Heart left ventricle (tissue), 16 donors: ENCODE results near the gene CNTN5. TPM values are rescaled to one million over a fixed set of nuclear protein-coding genes. Genes with fewer than 3 reads are reported as not detected.

ENCODE experiments used
- ATAC-seq, 4 donors: fragments of 200-7000 bp; cut with Tn5 transposase; one replicate each; pipeline ENCODE4 v1.9.1; 2020 to 2022; ENCODE audit warnings: moderate library complexity in 4 of 4, mild to moderate bottlenecking in 3 of 4, moderate number of reproducible peaks in 1 of 4
- DNase-seq, 5 donors: peaks; one replicate each; pipeline ENCODE4 v3.0.0-alpha.2; 2020
- H3K27ac ChIP-seq, 12 donors: fragments of 200-600 bp; sonication (generic) in 4 of 12; one replicate each; pipeline versions ENCODE4 v1.5.0 to v1.8.0; 2016 to 2022; ENCODE audit warnings: mild to moderate bottlenecking in 2 of 12
- H3K27me3 ChIP-seq, 9 donors: fragments of 200-600 bp; sonication (generic) in 2 of 9; one replicate each; pipeline versions ENCODE4 v1.5.1 to v1.8.0; 2016 to 2022; ENCODE audit warnings: mild to moderate bottlenecking in 3 of 9
- H3K36me3 ChIP-seq, 9 donors: fragments of 200-600 bp; sonication (generic) in 2 of 9; one replicate each; pipeline versions ENCODE4 v1.5.0 to v1.8.0; 2018 to 2022; ENCODE audit warnings: mild to moderate bottlenecking in 2 of 9
- H3K4me1 ChIP-seq, 12 donors: fragments of 200-600 bp; sonication (generic) in 4 of 12; one replicate each; pipeline versions ENCODE4 v1.5.0 to v1.8.0; 2016 to 2022; ENCODE audit warnings: mild to moderate bottlenecking in 3 of 12
- H3K4me3 ChIP-seq, 12 donors: fragments of 200-600 bp; sonication (generic) in 4 of 12; one replicate each; pipeline versions ENCODE4 v1.5.0 to v1.8.0; 2017 to 2022; ENCODE audit warnings: mild to moderate bottlenecking in 9 of 12, moderate library complexity in 4 of 12
- H3K9me3 ChIP-seq, 12 donors: fragments of 200-600 bp; sonication (generic) in 4 of 12; one replicate each; pipeline versions ENCODE4 v1.5.0 to v1.8.0; 2016 to 2022; ENCODE audit warnings: mild to moderate bottlenecking in 1 of 12
- CTCF ChIP-seq, 12 donors: fragments of 200-600 bp; sonication (generic) in 4 of 12; IDR thresholded peaks; one replicate each; pipeline versions ENCODE4 v1.5.0 to v1.8.0; 2018 to 2022; ENCODE audit warnings: antibody characterized with exemption in 12 of 12, mild to moderate bottlenecking in 5 of 12
- POLR2A ChIP-seq, 2 donors: fragments of 450-650 bp; IDR thresholded peaks; one replicate each; pipeline ENCODE4 v1.6.1; 2017; ENCODE audit warnings: antibody characterized with exemption in 2 of 2, mild to moderate bottlenecking in 2 of 2, moderate library complexity in 2 of 2
- WGBS, 4 donors: extraction: QIAGEN DNeasy Blood & Tissue Kit in 2 of 4; methylation state at CpG; one replicate each; pipeline versions ENCODE4 v1.1.5 to v1.1.7; 2013 to 2018; 5-methylcytosine and 5-hydroxymethylcytosine counted together
- intact Hi-C, 10 donors: fragments of 100-400 bp; cut with DNase I; formaldehyde crosslinking; loops; one replicate each; pipeline versions ENCODE4 v1.11.1 to v1.14.2; 2022
- polyA plus RNA-seq, 2 donors: library from polyadenylated mRNA; stranded (reverse); fragments of 200-250 nt; gene quantifications; one replicate each; pipeline ENCODE4 v1.2.3, GENCODE V29; 2013
- total RNA-seq, 9 donors: library from RNA; depleted of rRNA in 2 of 9; stranded (reverse); fragments of >200 nt in 2 of 9; fragmentation: NEBNext Ultra II Directional in 3 of 9; extraction: Animal tissue kit (Norgen Biotek cat#: 25700) in 3 of 9; gene quantifications; one replicate each; pipeline versions ENCODE4 v1.1.0 to v1.2.4, GENCODE V29; 2016 to 2023
- donor health status: ischemic (EF 13 %, LVEDD 7.1; RV severe dilation, severe dysfunction).
- donor health status: healthy with polysubstance abuse.
- donor health status: DM: no; HTN: yes; CAD: no.
- donor health status: DM: no; HTN: no; CAD: no.
- donor health status: ischemic (EF 25% LVEDD 6.9; RV normal size, moderate dysfunction).
- donor health status: ischemic (EF 25% LVEDD 5.7; RV mildly dilated, moderate dysfunction).
- donor health status: healthy.
- donor health status: DM: yes; HTN: yes; CAD: no.
- donor health status: ischemic (EF 35%, LVEDD 5.7; RV mildly dilated, moderate dysfunction).
- donor health status: nonischemic (EF 11% LVEDD 7.7; RV severe dilation, severe dysfunction).
- donor health status: DM: yes; HTN: yes; CAD: no.
- donor health status: PGD.
- donor health status: ischemic (EF 29% LVEDD 5.4; RV normal size, mild dysfunction).
- donor health status: nonischemic (EF 23%, LVEDD 6.1; RV moderate dilation, normal function).

CNTN5 gene
- total and polyA plus RNA-seq, 11 donors = 0.11 to 0.16 TPM; not detected in 9

GRCh38 chr11:99271527-99271926 is 250.8 kb downstream of the CNTN5 start:
- Histone ChIP-seq H3K27ac (no peak overlapping the region), H3K27me3 (no peaks in the 10 kb centered on the region), H3K36me3 (no peaks in the 10 kb centered on the region), H3K9me3 (no peaks in the 10 kb centered on the region), H3K4me3 (no peak overlapping the region), H3K4me1 (no peaks in the 10 kb centered on the region)
- intact Hi-C loops = no loop called here
- DNase-seq = no peak
- 79 to 91% (median 86%) methylated on average over 5 of the region's 5 CpGs for WGBS, 4 donors
- no peak for TF ChIP-seq POLR2A (IDR thresholded peaks at IDR 0.05)
- TF ChIP-seq CTCF (IDR thresholded peaks at IDR 0.05) = no peak
- no peak for ATAC-seq

GRCh38 chr11:99275521-99275920 is 254.8 kb downstream of the CNTN5 start:
- Histone ChIP-seq H3K36me3 (no peaks in the 10 kb centered on the region), H3K27ac (no peak overlapping the region), H3K4me1 (no peaks in the 10 kb centered on the region), H3K9me3 (no peaks in the 10 kb centered on the region), H3K4me3 (no peak overlapping the region), H3K27me3 (no peaks in the 10 kb centered on the region)
- no peak for DNase-seq
- 82 to 91% (median 86%) methylated on average over 2 of the region's 2 CpGs for WGBS, 4 donors
- no peak for ATAC-seq
- no peak for TF ChIP-seq CTCF (IDR thresholded peaks at IDR 0.05)
- TF ChIP-seq POLR2A (IDR thresholded peaks at IDR 0.05) = no peak
- intact Hi-C loops = no loop called here

- 18 to 31% (median 26%) methylated on average over 1 of the region's 1 CpG for WGBS, 4 donors
- TF ChIP-seq POLR2A (IDR thresholded peaks at IDR 0.05) = no peak
- TF ChIP-seq CTCF (IDR thresholded peaks at IDR 0.05) = no peak
- no peak overlapping the region for H3K4me3 ChIP-seq
- intact Hi-C loops = no loop called here
- no peak for DNase-seq
- H3K36me3 ChIP-seq = no peaks in the 10 kb centered on the region
- H3K4me1 ChIP-seq = no peaks in the 10 kb centered on the region
- no peak for ATAC-seq
- no peaks in the 10 kb centered on the region for H3K27me3 ChIP-seq
- H3K9me3 ChIP-seq = no peaks in the 10 kb centered on the region
- no peak overlapping the region for H3K27ac ChIP-seq
Observed at GRCh38 chr11:99277281-99277680, 256.5 kb downstream of the CNTN5 start.

GRCh38 chr11:99279266-99279665 is 258.5 kb downstream of the CNTN5 start:
- DNase-seq (no peak), ATAC-seq (no peak)
- TF ChIP-seq POLR2A (IDR thresholded peaks at IDR 0.05) (no peak), CTCF (IDR thresholded peaks at IDR 0.05) (no peak)
- H3K4me1 ChIP-seq = no peaks in the 10 kb centered on the region
- H3K27me3 ChIP-seq = no peaks in the 10 kb centered on the region
- no peaks in the 10 kb centered on the region for H3K9me3 ChIP-seq
- H3K4me3 ChIP-seq = no peak overlapping the region
- intact Hi-C loops = no loop called here
- H3K36me3 ChIP-seq = no peaks in the 10 kb centered on the region
- no peak overlapping the region for H3K27ac ChIP-seq
